ENCODE results near the gene FSTL4. TPM values are rescaled to one million over a fixed set of nuclear protein-coding genes. Genes with fewer than 3 reads are reported as not detected.

FSTL4 gene
- total and polyA plus RNA-seq, 2 experiments from 2014 or later = 1.4 to 2.8 TPM

DNA sequence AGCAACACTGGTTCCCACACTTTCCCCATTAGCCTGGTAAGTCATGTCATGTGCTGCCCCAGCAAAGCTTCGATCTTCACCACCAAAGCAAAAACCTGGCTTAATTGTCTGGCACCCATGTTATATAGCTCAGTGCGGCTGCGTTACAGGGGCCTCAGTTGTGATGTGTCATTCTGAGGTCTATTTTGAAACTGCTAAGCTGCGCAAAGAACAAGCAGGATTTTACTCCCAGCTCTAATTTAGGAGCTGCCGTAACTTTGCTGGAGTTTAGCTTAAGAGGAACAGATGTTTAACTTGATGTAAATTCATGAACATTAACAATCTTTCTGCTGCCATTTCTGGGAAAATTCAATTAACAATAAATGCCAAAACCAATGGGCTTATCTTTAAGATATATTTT, 286.5 kb downstream of the FSTL4 start:
- no peaks in the 10 kb centered on the region; the same call in 1 of the 2 replicates for H3F3A ChIP-seq (replicated peaks; ENCODE audit: low read depth)
- H3K27ac Mint-ChIP-seq = no peak overlapping the region
- H3K4me3 Mint-ChIP-seq = no peak overlapping the region
- H3K79me2 ChIP-seq (replicated peaks; ENCODE audit: insufficient read depth) = no peaks in the 10 kb centered on the region
- TF ChIP-seq ZNF114 (CRISPR knock-in tag; IDR thresholded peaks at IDR 0.05) (no peak), NANOG (IDR thresholded peaks at IDR 0.05; ENCODE audit: borderline replicate concordance) (no peak), JUNB (IDR thresholded peaks at IDR 0.05; ENCODE audit: unreplicated experiment) (no peak), EZH2 (IDR thresholded peaks at IDR 0.05; ENCODE audit: low read depth, unreplicated experiment) (no peak), CREB1 (CRISPR knock-in tag; IDR thresholded peaks at IDR 0.05; ENCODE audit: low read depth) (no peak), ZNF331 (CRISPR knock-in tag; IDR thresholded peaks at IDR 0.05; ENCODE audit: low read depth) (no peak), POLR2AphosphoS5 (IDR thresholded peaks at IDR 0.05; ENCODE audit: low read depth) (no peak), STAT1 (IDR thresholded peaks at IDR 0.05; ENCODE audit: unreplicated experiment) (no peak), EZH2phosphoT487 (IDR thresholded peaks at IDR 0.05; ENCODE audit: unreplicated experiment) (no peak)
- TF ChIP-seq, protein P1, sequence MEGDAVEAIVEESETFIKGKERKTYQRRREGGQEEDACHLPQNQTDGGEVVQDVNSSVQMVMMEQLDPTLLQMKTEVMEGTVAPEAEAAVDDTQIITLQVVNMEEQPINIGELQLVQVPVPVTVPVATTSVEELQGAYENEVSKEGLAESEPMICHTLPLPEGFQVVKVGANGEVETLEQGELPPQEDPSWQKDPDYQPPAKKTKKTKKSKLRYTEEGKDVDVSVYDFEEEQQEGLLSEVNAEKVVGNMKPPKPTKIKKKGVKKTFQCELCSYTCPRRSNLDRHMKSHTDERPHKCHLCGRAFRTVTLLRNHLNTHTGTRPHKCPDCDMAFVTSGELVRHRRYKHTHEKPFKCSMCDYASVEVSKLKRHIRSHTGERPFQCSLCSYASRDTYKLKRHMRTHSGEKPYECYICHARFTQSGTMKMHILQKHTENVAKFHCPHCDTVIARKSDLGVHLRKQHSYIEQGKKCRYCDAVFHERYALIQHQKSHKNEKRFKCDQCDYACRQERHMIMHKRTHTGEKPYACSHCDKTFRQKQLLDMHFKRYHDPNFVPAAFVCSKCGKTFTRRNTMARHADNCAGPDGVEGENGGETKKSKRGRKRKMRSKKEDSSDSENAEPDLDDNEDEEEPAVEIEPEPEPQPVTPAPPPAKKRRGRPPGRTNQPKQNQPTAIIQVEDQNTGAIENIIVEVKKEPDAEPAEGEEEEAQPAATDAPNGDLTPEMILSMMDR (conservative IDR thresholded peaks at IDR 0.05; ENCODE audit: low read depth in 2 of 2) = no peak
- TF ChIP-seq, protein P2, sequence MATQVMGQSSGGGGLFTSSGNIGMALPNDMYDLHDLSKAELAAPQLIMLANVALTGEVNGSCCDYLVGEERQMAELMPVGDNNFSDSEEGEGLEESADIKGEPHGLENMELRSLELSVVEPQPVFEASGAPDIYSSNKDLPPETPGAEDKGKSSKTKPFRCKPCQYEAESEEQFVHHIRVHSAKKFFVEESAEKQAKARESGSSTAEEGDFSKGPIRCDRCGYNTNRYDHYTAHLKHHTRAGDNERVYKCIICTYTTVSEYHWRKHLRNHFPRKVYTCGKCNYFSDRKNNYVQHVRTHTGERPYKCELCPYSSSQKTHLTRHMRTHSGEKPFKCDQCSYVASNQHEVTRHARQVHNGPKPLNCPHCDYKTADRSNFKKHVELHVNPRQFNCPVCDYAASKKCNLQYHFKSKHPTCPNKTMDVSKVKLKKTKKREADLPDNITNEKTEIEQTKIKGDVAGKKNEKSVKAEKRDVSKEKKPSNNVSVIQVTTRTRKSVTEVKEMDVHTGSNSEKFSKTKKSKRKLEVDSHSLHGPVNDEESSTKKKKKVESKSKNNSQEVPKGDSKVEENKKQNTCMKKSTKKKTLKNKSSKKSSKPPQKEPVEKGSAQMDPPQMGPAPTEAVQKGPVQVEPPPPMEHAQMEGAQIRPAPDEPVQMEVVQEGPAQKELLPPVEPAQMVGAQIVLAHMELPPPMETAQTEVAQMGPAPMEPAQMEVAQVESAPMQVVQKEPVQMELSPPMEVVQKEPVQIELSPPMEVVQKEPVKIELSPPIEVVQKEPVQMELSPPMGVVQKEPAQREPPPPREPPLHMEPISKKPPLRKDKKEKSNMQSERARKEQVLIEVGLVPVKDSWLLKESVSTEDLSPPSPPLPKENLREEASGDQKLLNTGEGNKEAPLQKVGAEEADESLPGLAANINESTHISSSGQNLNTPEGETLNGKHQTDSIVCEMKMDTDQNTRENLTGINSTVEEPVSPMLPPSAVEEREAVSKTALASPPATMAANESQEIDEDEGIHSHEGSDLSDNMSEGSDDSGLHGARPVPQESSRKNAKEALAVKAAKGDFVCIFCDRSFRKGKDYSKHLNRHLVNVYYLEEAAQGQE (IDR thresholded peaks at IDR 0.05; ENCODE audit: unreplicated experiment) = no peak
- TF ChIP-seq, protein P3, sequence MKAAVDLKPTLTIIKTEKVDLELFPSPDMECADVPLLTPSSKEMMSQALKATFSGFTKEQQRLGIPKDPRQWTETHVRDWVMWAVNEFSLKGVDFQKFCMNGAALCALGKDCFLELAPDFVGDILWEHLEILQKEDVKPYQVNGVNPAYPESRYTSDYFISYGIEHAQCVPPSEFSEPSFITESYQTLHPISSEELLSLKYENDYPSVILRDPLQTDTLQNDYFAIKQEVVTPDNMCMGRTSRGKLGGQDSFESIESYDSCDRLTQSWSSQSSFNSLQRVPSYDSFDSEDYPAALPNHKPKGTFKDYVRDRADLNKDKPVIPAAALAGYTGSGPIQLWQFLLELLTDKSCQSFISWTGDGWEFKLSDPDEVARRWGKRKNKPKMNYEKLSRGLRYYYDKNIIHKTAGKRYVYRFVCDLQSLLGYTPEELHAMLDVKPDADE (IDR thresholded peaks at IDR 0.05) = no peak
- TF ChIP-seq, protein P4, sequence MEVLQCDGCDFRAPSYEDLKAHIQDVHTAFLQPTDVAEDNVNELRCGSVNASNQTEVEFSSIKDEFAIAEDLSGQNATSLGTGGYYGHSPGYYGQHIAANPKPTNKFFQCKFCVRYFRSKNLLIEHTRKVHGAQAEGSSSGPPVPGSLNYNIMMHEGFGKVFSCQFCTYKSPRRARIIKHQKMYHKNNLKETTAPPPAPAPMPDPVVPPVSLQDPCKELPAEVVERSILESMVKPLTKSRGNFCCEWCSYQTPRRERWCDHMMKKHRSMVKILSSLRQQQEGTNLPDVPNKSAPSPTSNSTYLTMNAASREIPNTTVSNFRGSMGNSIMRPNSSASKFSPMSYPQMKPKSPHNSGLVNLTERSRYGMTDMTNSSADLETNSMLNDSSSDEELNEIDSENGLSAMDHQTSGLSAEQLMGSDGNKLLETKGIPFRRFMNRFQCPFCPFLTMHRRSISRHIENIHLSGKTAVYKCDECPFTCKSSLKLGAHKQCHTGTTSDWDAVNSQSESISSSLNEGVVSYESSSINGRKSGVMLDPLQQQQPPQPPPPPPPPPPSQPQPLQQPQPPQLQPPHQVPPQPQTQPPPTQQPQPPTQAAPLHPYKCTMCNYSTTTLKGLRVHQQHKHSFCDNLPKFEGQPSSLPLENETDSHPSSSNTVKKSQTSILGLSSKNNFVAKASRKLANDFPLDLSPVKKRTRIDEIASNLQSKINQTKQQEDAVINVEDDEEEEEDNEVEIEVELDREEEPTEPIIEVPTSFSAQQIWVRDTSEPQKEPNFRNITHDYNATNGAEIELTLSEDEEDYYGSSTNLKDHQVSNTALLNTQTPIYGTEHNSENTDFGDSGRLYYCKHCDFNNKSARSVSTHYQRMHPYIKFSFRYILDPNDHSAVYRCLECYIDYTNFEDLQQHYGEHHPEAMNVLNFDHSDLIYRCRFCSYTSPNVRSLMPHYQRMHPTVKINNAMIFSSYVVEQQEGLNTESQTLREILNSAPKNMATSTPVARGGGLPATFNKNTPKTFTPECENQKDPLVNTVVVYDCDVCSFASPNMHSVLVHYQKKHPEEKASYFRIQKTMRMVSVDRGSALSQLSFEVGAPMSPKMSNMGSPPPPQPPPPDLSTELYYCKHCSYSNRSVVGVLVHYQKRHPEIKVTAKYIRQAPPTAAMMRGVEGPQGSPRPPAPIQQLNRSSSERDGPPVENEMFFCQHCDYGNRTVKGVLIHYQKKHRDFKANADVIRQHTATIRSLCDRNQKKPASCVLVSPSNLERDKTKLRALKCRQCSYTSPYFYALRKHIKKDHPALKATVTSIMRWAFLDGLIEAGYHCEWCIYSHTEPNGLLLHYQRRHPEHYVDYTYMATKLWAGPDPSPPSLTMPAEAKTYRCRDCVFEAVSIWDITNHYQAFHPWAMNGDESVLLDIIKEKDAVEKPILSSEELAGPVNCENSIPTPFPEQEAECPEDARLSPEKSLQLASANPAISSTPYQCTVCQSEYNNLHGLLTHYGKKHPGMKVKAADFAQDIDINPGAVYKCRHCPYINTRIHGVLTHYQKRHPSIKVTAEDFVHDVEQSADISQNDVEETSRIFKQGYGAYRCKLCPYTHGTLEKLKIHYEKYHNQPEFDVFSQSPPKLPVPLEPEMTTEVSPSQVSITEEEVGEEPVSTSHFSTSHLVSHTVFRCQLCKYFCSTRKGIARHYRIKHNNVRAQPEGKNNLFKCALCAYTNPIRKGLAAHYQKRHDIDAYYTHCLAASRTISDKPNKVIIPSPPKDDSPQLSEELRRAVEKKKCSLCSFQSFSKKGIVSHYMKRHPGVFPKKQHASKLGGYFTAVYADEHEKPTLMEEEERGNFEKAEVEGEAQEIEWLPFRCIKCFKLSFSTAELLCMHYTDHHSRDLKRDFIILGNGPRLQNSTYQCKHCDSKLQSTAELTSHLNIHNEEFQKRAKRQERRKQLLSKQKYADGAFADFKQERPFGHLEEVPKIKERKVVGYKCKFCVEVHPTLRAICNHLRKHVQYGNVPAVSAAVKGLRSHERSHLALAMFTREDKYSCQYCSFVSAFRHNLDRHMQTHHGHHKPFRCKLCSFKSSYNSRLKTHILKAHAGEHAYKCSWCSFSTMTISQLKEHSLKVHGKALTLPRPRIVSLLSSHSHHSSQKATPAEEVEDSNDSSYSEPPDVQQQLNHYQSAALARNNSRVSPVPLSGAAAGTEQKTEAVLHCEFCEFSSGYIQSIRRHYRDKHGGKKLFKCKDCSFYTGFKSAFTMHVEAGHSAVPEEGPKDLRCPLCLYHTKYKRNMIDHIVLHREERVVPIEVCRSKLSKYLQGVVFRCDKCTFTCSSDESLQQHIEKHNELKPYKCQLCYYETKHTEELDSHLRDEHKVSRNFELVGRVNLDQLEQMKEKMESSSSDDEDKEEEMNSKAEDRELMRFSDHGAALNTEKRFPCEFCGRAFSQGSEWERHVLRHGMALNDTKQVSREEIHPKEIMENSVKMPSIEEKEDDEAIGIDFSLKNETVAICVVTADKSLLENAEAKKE (CRISPR knock-in tag; IDR thresholded peaks at IDR 0.05) = no peak
- no peaks in the 10 kb centered on the region for H3K36me3 Mint-ChIP-seq (ENCODE audit: low read depth)
- no peak overlapping the region for H2AFZ ChIP-seq
- H3K27me3 ChIP-seq (ENCODE audit: insufficient read depth) = no peaks in the 10 kb centered on the region
- no peaks in the 10 kb centered on the region for H3K9me2 ChIP-seq (ENCODE audit: insufficient read depth)
- H4K20me1 ChIP-seq (replicated peaks; ENCODE audit: insufficient read depth) = no peaks in the 10 kb centered on the region
- H3K27me3 Mint-ChIP-seq (ENCODE audit: insufficient read depth, low read depth, poor library complexity) = peaks cover 35% of the 10 kb centered on the region
- ATAC-seq = no peak
- H3K4me2 ChIP-seq = no peak overlapping the region
- H3K27ac ChIP-seq (ENCODE audit: low read depth) = no peak overlapping the region
- no peak for DNase-seq (ENCODE audit: low spot score)
- H3K4me3 ChIP-seq = no peak overlapping the region
- H3K36me3 ChIP-seq (ENCODE audit: insufficient read depth) = no peaks in the 10 kb centered on the region
- H3K4me1 Mint-ChIP-seq = peaks cover 50% of the 10 kb centered on the region
- no peaks in the 10 kb centered on the region for H3K9me3 Mint-ChIP-seq
- peaks cover 34% of the 10 kb centered on the region for H3K4me1 ChIP-seq (ENCODE audit: insufficient read depth)
